NT2/D1 (cell line): ENCODE data around the gene STX19.

Experiments used
- SUZ12 ChIP-seq: IDR thresholded peaks from 2 replicates; pipeline ENCODE4 v1.6.1; 2011; ENCODE audit not compliant: insufficient read length, insufficient read depth; ENCODE audit errors: extremely low read depth
- YY1 ChIP-seq: IDR thresholded peaks from 2 replicates; pipeline ENCODE4 v1.6.1; 2011; ENCODE audit not compliant: insufficient read length, insufficient read depth

GRCh38 chr3:94028093-94028837, at the start of gene STX19:
- TF ChIP-seq YY1 (no peak), SUZ12 (no peak)
